ENCODE measurements around the gene SCAF1.

Gene SCAF1

DNA sequence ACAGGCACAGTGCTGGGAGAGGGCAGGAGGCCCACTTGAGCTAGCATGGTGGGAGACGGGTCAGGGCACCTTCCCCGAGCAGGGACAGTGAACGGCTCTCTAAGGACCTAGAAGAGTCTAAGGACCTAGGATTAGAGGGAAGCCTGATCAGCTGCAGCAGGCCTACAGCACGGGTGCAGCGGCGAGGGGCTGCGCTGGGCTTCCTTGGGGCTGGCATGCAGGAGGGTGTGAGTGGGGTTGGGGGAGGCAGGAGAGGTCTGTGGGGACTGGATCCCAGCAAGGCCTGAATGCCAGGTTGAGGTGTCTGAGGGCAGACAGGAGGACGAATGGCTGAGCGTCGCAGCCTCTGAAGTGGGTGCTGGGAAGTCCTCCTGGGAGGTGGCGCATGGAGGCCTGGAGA is 3.6 kb downstream of the SCAF1 start:
- DNase-seq = no peak

GRCh38 chr19:49645995-49646394 is 4.0 kb downstream of the SCAF1 start:
- no peak for DNase-seq

DNA sequence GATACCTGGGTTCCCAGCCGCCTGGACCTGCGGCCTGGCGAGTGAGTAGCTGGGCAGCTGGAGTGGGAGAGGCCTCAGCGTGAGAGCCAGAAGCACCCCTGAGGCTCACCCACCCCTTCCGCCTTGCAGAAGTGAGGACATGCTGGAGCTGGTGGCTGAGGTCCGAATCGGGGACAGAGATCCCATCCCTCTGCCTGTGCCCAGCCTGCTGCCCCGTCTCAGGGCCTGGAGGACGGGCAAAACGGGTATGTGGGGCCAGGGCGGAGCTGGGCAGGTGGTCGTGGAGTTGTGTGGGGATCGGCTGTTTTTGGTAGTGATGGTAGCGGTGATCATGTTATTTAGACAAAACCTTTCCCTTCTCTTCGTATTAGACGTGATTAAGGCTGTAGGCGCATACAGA is 4.6 kb downstream of the SCAF1 start:
- DNase-seq = no peak

DNA sequence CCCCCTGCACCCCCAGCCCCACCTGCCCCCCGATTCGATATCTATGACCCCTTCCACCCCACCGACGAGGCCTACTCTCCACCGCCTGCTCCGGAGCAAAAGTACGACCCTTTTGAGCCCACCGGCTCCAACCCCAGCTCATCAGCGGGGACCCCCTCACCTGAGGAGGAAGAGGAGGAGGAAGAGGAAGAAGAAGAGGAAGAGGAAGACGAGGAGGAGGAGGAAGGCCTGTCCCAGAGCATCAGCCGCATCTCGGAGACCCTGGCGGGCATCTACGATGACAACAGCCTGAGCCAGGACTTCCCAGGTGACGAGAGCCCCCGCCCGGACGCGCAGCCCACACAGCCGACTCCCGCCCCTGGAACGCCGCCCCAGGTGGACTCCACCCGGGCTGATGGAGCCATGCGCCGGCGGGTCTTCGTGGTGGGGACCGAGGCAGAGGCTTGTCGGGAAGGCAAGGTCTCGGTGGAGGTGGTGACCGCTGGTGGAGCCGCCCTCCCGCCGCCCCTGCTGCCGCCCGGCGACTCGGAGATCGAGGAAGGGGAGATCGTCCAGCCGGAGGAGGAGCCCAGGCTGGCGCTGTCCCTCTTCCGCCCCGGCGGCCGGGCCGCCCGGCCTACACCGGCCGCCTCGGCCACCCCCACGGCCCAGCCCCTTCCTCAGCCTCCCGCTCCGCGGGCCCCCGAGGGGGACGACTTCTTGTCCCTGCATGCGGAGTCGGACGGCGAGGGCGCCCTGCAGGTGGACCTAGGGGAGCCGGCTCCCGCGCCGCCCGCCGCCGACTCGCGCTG is 9.2 kb downstream of the SCAF1 start:
- DNase-seq = no peak

- DNase-seq = no peak
Measured at GRCh38 chr19:49651820-49652550, 10.0 kb downstream of the SCAF1 start.

- DNase-seq = no peak
Measured at GRCh38 chr19:49652551-49653465, 10.8 kb downstream of the SCAF1 start.

GRCh38 chr19:49653466-49653806 is 11.4 kb downstream of the SCAF1 start:
- DNase-seq = no peak

GRCh38 chr19:49654581-49654980 is 12.6 kb downstream of the SCAF1 start:
- DNase-seq = no peak

GRCh38 chr19:49655570-49656455 is 13.8 kb downstream of the SCAF1 start:
- no peak for DNase-seq

GRCh38 chr19:49656456-49657109 is 14.6 kb downstream of the SCAF1 start:
- no peak for DNase-seq

GRCh38 chr19:49657493-49658138 is 15.6 kb downstream of the SCAF1 start:
- DNase-seq = no peak

- no peak for DNase-seq
Measured at GRCh38 chr19:49658139-49658517, 16.1 kb downstream of the SCAF1 start.

DNA sequence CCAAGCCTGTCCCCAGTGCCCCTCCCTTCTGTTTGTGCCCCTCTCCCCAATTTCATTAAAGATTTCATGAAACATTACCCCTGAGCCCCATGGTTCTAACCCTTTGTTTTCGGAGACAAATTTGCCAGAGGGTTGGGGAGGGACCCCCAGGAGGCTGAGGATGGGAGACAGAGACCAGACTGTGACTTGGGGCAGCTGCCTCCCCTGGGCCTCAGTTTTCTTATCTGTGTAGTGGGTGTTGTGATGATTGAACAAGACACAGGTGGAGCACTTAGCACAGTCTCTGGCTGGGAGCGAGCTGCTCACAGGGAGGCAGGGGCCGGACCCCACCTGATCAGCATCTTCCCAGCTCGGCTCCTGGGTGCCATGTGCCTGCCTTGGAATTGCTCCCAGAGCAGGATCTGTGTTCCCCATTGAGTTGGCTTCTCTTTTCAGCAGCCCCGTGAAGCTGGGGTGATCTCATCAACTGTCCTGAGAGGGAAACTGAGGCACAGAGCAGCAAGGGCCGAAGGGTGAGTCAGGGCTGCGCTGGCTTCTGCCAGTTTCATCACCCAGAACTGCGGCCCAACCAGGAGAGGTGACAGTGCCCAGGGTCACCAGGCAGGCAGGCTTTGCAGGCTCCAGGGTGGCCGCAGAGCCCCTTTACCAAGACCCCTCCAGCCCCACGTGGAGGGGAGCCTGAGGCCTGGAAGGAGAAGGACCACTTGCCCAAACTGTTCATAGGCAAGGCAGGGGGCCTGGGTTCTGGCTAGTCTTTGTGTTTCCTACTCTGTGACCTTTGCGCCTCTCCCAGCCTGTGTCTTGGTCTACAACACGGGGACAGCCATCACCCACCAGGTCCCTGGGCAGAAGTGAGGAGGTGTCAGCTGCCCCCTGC is 16.8 kb downstream of the SCAF1 start:
- no peak for DNase-seq

GRCh38 chr19:49660338-49660961 is 18.4 kb downstream of the SCAF1 start:
- no peak for DNase-seq

DNA sequence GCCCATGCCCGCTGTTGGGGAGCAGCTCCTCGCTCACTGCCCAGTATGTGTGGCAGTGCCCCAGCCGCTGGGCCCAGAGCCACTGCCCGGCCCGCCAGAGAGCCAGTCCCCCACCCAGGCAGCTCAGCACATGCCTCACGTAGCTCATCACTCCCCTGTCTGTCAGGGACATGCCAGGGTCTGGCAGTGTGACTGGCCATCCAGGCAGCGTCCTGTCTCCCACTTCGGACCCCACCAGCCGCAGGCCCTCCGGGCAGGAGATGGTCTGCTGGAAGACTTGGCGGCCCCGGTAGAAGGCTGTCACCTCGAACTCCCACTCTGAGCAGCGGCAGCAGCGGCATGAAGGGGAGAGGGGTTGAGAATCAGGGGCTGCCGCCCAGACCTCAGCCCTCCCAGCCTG is 20.0 kb downstream of the SCAF1 start:
- DNase-seq = no peak

DNA sequence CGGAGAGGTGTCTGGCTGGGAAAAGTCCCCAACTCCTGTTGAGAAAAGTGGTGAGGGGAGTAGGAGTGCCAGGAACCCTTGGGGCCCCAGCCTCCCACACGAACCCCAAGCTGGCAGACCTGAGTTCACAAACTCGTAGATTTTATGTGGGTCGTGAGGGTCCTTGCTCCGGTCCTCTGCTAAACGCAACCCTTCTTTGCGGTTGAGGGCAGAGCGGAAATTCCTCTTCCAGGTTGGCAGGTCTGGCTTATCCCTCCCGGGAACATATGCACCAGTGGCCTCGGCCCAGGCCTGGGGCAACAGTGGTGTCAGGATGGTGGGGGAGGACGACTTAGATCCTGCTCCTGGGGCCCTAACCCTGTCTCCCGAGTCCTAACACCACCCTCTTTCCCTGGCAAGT is 21.2 kb downstream of the SCAF1 start:
- no peak for DNase-seq

DNA sequence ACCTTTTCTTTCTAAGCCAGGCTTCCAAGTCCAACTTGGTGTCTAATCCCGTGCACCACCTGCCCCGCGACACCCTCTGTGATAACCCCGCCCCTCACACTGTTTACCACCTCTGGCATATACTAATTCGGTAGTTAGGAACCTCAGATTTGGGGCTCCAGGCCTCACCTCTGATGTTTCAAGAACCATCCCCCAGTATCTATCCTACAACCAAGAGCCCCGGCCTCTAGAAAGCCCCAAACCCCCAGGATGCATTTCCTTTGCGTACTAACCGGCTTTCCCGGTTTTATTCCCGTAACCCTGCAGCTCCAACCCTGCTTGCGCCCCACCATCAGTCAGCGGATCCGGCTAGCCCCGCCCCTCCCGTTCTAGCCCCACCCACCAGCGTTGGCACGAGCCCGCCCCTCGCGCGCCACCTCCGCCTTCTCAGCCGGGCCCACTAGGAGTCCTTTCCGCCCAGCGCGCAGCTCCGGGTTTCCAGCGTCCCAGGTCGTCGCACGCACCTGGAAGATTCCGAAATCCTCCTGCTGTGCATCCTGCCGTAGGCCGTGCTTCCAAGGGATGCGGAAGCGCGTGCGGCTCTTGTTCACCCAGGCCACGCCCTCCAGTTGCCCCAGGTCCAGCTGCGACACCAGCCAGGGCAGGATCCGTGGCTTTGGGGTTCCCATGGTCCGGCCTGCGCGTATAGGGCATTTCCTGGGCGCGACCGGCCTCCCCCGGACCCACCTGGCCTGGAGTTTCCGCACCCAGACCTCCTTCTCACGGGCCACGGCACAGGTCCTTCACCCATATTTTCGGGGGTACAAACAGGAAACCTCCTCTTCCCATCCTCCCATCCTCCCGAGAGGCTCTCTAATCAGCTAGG is 22.4 kb downstream of the SCAF1 start:
- peak; percentile 91 for DNase-seq

DNA sequence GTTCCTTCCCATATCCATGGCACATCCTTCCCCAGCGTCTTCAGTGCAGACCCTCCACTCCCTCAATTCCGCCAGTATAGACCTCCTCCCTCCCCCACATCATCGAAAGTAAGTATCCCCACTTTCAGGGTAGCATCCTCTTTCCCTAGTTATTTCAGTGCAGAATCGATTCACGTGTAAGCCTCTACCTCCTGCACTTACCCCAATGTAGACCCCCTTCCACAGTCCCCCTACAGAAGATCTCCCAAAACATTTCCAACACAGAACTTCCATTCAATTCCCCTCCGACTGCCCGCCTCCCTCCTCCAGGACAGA is 23.0 kb downstream of the SCAF1 start:
- no peak for DNase-seq
